K562 (cell line): ENCODE results near the gene CCDC167. TPM values are rescaled to one million over a fixed set of nuclear protein-coding genes. Genes with fewer than 3 reads are reported as not detected.
A peak's percentile ranks its signal among the peaks of the same experiment; 100 is the strongest.

Source experiments
- CTCF ChIP-seq, 3 experiments: IDR thresholded peaks in 2 of 3; conservative IDR thresholded peaks in 1 of 3; 2 replicates each; pipeline ENCODE4 v1.5.1; 2011 to 2012; ENCODE audit warnings: low read length in 3 of 3, mild to moderate bottlenecking in 3 of 3, control low read depth in 2 of 3, improper control_type of control experiment in 1 of 3, inconsistent platforms in 1 of 3, low read depth in 1 of 3, mixed read lengths in 1 of 3, moderate library complexity in 1 of 3; ENCODE audit not compliant: insufficient read depth in 2 of 3
- HNRNPUL1 ChIP-seq: fragments of 200-400 bp; formaldehyde crosslinking; IDR thresholded peaks from 2 replicates; pipeline ENCODE4 v1.6.1; 2017; ENCODE audit warnings: low read length
- KLF16 ChIP-seq: IDR thresholded peaks from 2 replicates; pipeline ENCODE4 v1.6.1; 2016; ENCODE audit warnings: antibody characterized with exemption
- MYNN ChIP-seq, 2 experiments: sonication (generic); formaldehyde crosslinking in 1 of 2; IDR thresholded peaks; 2 replicates each; pipeline versions ENCODE4 v1.5.0 to v1.6.1; 2016 to 2020; ENCODE audit warnings: antibody characterized with exemption in 1 of 2, missing genetic modification reagents in 1 of 2
- NR0B1 ChIP-seq: fragments of 450-650 bp; IDR thresholded peaks from one replicate; pipeline ENCODE4 v1.6.1; 2018; ENCODE audit warnings: mild to moderate bottlenecking, moderate library complexity; ENCODE audit not compliant: partially characterized antibody
- RAD21 ChIP-seq, 2 experiments: fragments of 250-450 bp in 1 of 2; fragments of 450-650 bp in 1 of 2; sonication (Bioruptor Pico) in 1 of 2; formaldehyde crosslinking in 1 of 2; IDR thresholded peaks in 1 of 2; conservative IDR thresholded peaks in 1 of 2; 2 replicates each; pipeline versions ENCODE4 v1.4.0 to v1.8.0; 2020 to 2022; ENCODE audit warnings: mild to moderate bottlenecking in 2 of 2, moderate library complexity in 1 of 2
- RNF2 ChIP-seq: sonication (generic); IDR thresholded peaks from 2 replicates; pipeline ENCODE4 v1.6.1; 2016
- SMARCA4 ChIP-seq: fragments of 450-650 bp; IDR thresholded peaks from 2 replicates; pipeline ENCODE4 v1.6.1; 2016
- STAG1 ChIP-seq: sonication (generic); formaldehyde crosslinking; IDR thresholded peaks from 2 replicates; pipeline ENCODE4 v1.5.0; 2020; ENCODE audit warnings: missing genetic modification reagents, borderline replicate concordance
- SUPT5H ChIP-seq: fragments of 450-650 bp; IDR thresholded peaks from 2 replicates; pipeline ENCODE4 v1.6.1; 2016
- ZBTB43 ChIP-seq: sonication (generic); formaldehyde crosslinking; IDR thresholded peaks from 2 replicates; pipeline ENCODE4 v1.8.0; 2023; ENCODE audit warnings: mild to moderate bottlenecking, missing genetic modification reagents
- ZNF263 ChIP-seq: sonication (generic); formaldehyde crosslinking; IDR thresholded peaks from 2 replicates; pipeline ENCODE4 v1.8.0; 2022; ENCODE audit warnings: mild to moderate bottlenecking, missing genetic modification reagents, borderline replicate concordance
- polyA plus RNA-seq, 8 experiments: library from polyadenylated mRNA; depleted of rRNA in 4 of 8; stranded (reverse) in 5 of 8; unstranded in 3 of 8; fragments of >200 nt; fragmentation: Nextera tagmentation in 2 of 8; fragmentation: Illumina TruSeq in 1 of 8; extraction: Ambion mirVana in 2 of 8; extraction: Trizol in 1 of 8; gene quantifications; 2 replicates each; pipeline versions ENCODE4 v1.2.1 to v1.2.3, GENCODE V29; 2011 to 2014; ENCODE audit warnings: inconsistent platforms in 1 of 8, missing spikeins in 1 of 8
- total RNA-seq, 7 experiments: library from RNA; depleted of rRNA in 6 of 7; stranded (reverse); fragments of >200 nt in 6 of 7; fragmentation: Illumina TruSeq in 2 of 7; extraction: Trizol in 2 of 7; gene quantifications; 2 replicates each; pipeline versions ENCODE4 v1.2.1 to v1.2.3, GENCODE V29; 2011 to 2021; ENCODE audit warnings: low replicate concordance in 1 of 7
- TF ChIP-seq, protein P1 (sequence below): fragments of 150-350 bp; IDR thresholded peaks from 2 replicates; pipeline ENCODE4 v1.6.1; 2014; ENCODE audit warnings: low read depth, mild to moderate bottlenecking, low read length, borderline replicate concordance
- TF ChIP-seq, protein P2 (sequence below): sonication (generic); formaldehyde crosslinking; IDR thresholded peaks from 2 replicates; pipeline ENCODE4 v1.8.0; 2022; ENCODE audit warnings: mild to moderate bottlenecking, missing genetic modification reagents
- TF ChIP-seq, protein P3 (sequence below): fragments of 450-650 bp; IDR thresholded peaks from 2 replicates; pipeline ENCODE4 v1.6.1; 2016; ENCODE audit warnings: missing biosample characterization, missing genetic modification characterization

Gene CCDC167
- total and polyA plus RNA-seq, 9 of the 15 experiments (the other 6 are each of a cell fraction or from before 2014, with no cell fraction given): 26.0 to 114 (median 45.2) TPM

DNA sequence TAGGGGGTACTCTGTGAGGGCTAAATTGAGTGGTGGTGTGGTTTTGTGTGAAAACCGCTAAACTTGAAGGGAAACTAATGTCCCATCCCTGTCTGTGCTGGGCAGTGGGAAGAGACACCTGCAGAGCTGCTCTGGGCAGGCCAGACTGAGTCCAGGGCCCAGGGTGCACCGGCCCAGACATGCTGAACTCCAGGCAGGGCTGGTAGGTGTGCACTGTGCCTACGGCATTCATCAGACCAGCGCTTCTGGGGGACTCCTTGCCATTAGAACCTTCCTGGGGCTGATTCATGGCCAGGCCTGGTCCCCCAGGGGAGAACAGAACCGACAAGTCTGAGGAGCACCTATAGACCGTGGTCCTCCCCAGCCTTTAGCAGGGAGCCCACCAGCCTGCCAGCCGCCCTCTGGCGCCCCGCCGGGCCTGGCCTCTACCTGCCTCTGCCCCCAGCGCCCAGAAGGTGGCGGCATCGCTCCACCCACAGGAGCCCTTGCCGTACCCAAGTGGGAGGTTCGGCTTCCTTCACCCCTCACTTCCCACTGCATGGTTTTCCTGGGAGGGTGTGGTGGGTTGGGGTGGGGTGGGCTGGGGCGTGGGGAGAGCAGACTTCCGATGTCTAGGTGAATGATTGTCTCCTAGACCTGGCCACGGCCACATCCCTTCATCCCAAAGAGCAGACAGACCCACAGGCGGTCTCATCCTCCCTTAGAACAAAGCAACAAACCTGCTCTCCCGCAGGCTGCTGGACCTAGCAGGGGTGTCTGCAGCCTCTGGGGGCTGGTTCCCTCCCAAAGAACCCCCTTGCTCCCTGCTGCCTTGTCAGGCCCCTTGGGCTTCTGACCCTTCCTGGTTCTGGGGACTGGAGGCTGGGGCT, 15.5 kb downstream of the CCDC167 start (continued):
- TF ChIP-seq RAD21 (CRISPR knock-in tag; conservative IDR thresholded peaks at IDR 0.05 in 1 of 2, IDR thresholded peaks at IDR 0.05 in 1 of 2): peak; percentile 71 to 87
- TF ChIP-seq STAG1 (CRISPR knock-in tag): peak; percentile 76; the same call in 1 of the 2 replicates
- TF ChIP-seq MYNN (IDR thresholded peaks at IDR 0.05): peak; percentile 69; the same call in 1 of the 2 replicates
- no peak for TF ChIP-seq MYNN (CRISPR knock-in tag; IDR thresholded peaks at IDR 0.05)
- TF ChIP-seq, protein P1, sequence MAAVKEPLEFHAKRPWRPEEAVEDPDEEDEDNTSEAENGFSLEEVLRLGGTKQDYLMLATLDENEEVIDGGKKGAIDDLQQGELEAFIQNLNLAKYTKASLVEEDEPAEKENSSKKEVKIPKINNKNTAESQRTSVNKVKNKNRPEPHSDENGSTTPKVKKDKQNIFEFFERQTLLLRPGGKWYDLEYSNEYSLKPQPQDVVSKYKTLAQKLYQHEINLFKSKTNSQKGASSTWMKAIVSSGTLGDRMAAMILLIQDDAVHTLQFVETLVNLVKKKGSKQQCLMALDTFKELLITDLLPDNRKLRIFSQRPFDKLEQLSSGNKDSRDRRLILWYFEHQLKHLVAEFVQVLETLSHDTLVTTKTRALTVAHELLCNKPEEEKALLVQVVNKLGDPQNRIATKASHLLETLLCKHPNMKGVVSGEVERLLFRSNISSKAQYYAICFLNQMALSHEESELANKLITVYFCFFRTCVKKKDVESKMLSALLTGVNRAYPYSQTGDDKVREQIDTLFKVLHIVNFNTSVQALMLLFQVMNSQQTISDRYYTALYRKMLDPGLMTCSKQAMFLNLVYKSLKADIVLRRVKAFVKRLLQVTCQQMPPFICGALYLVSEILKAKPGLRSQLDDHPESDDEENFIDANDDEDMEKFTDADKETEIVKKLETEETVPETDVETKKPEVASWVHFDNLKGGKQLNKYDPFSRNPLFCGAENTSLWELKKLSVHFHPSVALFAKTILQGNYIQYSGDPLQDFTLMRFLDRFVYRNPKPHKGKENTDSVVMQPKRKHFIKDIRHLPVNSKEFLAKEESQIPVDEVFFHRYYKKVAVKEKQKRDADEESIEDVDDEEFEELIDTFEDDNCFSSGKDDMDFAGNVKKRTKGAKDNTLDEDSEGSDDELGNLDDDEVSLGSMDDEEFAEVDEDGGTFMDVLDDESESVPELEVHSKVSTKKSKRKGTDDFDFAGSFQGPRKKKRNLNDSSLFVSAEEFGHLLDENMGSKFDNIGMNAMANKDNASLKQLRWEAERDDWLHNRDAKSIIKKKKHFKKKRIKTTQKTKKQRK: no peak
- TF ChIP-seq CTCF (IDR thresholded peaks at IDR 0.05 in 2 of 3, conservative IDR thresholded peaks at IDR 0.05 in 1 of 3; ENCODE audit: insufficient read depth in 2 of 3, low read depth in 1 of 3, low read length in 3 of 3): peak; percentile 83 to 98 (median 96)
- TF ChIP-seq, protein P2, sequence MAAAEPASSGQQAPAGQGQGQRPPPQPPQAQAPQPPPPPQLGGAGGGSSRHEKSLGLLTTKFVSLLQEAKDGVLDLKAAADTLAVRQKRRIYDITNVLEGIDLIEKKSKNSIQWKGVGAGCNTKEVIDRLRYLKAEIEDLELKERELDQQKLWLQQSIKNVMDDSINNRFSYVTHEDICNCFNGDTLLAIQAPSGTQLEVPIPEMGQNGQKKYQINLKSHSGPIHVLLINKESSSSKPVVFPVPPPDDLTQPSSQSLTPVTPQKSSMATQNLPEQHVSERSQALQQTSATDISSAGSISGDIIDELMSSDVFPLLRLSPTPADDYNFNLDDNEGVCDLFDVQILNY (CRISPR knock-in tag): no peak
- TF ChIP-seq HNRNPUL1: no peak
- no peak for TF ChIP-seq ZBTB43 (CRISPR knock-in tag)
- TF ChIP-seq SUPT5H: no peak
- peak; percentile 72; the same call in 1 of the 2 replicates for TF ChIP-seq ZNF263 (CRISPR knock-in tag)
- TF ChIP-seq KLF16: 0 out of 2 replicates have a peak, but pooled peaks have one; percentile 17
- no peak for TF ChIP-seq SMARCA4
- TF ChIP-seq, protein P3, sequence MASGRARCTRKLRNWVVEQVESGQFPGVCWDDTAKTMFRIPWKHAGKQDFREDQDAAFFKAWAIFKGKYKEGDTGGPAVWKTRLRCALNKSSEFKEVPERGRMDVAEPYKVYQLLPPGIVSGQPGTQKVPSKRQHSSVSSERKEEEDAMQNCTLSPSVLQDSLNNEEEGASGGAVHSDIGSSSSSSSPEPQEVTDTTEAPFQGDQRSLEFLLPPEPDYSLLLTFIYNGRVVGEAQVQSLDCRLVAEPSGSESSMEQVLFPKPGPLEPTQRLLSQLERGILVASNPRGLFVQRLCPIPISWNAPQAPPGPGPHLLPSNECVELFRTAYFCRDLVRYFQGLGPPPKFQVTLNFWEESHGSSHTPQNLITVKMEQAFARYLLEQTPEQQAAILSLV: no peak
- TF ChIP-seq RNF2: no peak
- TF ChIP-seq NR0B1: no peak
